GM18505 (cell line): Measurements from ENCODE around the gene RNF225.
A peak's percentile ranks its signal among the peaks of the same experiment; 100 is the strongest.

ENCODE experiments used
- ATAC-seq: cut with Tn5 transposase; IDR thresholded peaks from one replicate; pipeline ENCODE4 v1.9.1; 2021; ENCODE audit not compliant: unreplicated experiment
- POLR2A ChIP-seq: IDR thresholded peaks from 4 replicates; pipeline ENCODE4 v1.6.1; 2011; ENCODE audit warnings: borderline replicate concordance; ENCODE audit not compliant: insufficient read depth, insufficient read length; ENCODE audit errors: extremely low read depth

RNF225 gene

DNA sequence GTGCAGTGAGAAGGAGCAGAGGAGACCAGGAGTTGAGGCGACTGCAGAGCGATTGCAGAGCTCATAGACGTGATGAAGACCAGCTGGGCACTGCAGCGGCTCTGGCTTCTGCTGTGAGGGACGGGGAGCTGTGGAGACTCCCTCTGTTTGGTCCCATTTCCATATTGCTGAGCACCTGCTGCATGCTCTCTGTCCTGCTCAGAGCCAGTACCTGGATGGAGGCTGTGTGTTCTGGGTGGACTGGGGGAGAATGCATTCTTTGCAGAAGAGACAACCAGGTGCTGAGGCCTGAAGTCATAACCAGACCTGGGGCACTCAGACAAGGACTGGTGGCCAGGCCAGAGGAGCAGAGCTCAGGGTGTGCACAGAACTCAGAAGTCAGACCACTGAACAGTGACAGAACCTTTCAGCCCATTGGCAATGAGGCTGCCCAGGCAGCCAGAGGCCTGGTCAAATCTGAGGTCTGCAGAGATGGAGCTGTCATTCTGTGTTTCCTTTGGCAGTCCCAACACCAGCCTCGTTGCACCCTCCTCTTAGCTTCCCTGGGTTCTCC lies 40.9 kb upstream of the RNF225 start:
- no peak for TF ChIP-seq POLR2A
- ATAC-seq = no peak

DNA sequence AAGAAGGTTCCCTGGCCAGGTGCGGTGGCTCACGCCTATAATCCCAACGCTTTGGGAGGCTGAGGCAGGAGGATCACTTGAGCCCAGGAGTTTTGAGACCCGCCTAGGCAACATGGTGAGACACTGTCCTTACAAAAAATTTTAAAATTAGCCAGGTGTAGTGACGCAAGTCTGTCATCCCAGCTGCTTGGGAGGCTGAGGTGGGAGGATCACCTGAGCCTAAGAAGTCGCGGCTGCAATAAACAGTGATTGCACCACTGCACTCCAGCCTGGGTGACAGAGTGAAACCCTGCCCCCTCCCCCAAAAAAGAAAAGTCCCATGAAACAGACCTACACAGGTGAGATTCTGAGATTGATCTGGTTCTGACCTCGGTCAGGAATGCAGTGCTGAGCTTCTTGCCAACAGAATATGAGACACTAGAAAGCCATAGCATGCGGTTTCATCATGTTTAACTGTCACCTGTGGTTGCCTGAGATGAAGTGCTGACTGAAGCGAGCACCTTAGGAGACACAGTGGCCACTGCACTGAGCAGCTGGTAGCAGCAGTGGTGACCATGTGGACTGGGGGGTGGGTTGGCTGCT lies 40.1 kb upstream of the RNF225 start:
- no peak for TF ChIP-seq POLR2A
- ATAC-seq = no peak

- TF ChIP-seq POLR2A = no peak
- ATAC-seq = no peak
Observed at GRCh38 chr19:58355908-58356765, 39.3 kb upstream of the RNF225 start.

GRCh38 chr19:58356766-58357480 lies 38.5 kb upstream of the RNF225 start:
- no peak for TF ChIP-seq POLR2A
- no peak for ATAC-seq

DNA sequence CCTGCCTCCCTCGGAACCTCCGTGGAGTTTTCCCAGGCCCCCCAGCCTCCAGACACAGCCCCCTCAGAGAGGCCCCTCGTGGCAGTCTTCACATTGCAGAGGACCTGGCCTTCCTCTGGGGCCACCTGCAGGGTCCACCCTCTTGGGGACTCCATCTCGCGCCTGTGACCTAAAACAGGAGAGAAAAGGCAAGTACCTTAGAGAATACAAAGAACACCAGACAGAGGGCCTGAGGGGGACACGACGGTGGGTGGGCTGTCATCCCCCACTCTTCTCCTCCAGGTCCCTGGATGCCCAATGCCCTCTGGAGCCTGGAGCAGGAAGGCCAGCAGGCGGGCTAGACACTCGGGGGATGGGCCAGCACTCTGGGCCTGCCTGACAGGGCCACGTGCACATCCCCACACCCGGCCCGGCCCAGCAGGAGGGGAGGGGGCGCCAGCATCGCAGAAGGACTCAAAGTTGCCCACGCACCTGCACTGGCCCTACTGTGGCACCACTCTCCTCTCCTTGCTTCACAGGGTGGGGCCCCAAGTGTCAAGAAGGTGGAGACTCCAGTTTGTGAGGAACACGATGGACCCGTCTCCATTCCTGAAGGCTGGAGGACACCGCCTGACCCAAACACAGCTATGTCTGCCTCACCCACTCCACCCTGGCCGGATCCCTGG lies 37.8 kb upstream of the RNF225 start:
- no peak for TF ChIP-seq POLR2A
- no peak for ATAC-seq

DNA sequence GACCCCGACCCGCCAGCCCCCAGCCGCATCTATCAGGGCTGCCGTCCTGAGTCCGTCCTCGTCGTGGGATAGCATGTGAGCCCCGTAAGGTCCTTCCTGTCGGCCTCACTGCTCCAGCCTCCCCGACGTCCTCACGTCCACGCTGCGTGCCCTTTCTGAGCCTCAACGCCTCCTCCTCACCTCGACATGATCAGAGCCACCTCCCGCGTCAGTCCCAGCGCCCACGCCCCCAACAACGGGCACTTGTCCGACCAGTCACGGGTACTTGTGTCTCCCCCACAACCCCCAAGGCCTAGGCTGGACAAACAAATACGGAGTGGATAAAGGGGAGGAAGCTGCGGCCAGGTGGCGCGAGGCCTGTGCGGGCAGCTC lies 33.6 kb upstream of the RNF225 start:
- no peak for TF ChIP-seq POLR2A
- peak; percentile 3 for ATAC-seq

GRCh38 chr19:58362272-58362994 lies 33.0 kb upstream of the RNF225 start, which contains the start of gene ZNF497:
TSS of gene ZNF497 (minus strand) at chr19:58362751. CDS start at chr19:58357635, 5,116 bp downstream.
- peak; percentile 87 for TF ChIP-seq POLR2A
- ATAC-seq = peak; percentile 86

DNA sequence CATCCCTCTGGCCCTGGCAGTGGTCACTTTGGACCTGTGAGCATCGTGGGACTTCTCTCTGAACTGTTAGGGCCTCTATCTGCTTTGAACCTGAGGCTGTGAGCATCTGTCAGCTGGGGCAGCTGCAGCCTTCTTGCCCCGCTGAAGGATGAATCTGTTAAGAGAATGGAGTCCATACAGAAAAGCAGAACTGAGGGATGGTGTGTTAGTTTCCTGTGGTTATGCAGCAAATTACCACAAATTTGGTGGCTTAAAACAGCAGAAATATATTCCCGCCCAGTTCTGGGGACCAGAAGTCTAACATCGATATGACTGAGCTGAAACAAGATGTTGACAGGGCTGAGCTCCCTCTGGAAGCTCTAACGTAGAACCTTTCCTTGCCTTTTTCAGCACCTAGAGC lies 31.3 kb upstream of the RNF225 start:
- TF ChIP-seq POLR2A = no peak
- ATAC-seq = no peak

GRCh38 chr19:58366585-58367430 lies 28.6 kb upstream of the RNF225 start:
- no peak for TF ChIP-seq POLR2A
- no peak for ATAC-seq

- no peak for TF ChIP-seq POLR2A
- ATAC-seq = no peak
Observed at GRCh38 chr19:58367698-58368454, 27.6 kb upstream of the RNF225 start.

GRCh38 chr19:58368561-58369360 lies 26.7 kb upstream of the RNF225 start:
- ATAC-seq = no peak
- TF ChIP-seq POLR2A = no peak
